Liver (tissue), 3 donors: ENCODE measurements around the gene ME1.

ENCODE experiments used
- FOXA1 ChIP-seq: IDR thresholded peaks from 2 replicates; pipeline ENCODE4 v1.6.1; 2016; ENCODE audit warnings: antibody characterized with exemption
- RAD21 ChIP-seq, 2 donors: IDR thresholded peaks; 2 replicates each; pipeline ENCODE4 v1.6.1; 2016; ENCODE audit warnings: antibody characterized with exemption in 2 of 2, mild to moderate bottlenecking in 2 of 2
- SP1 ChIP-seq: IDR thresholded peaks from 2 replicates; pipeline ENCODE4 v1.6.1; 2018; ENCODE audit warnings: antibody characterized with exemption, mild to moderate bottlenecking
- TAF1 ChIP-seq: conservative IDR thresholded peaks from 2 replicates; pipeline ENCODE4 v1.6.1; 2016; ENCODE audit warnings: antibody characterized with exemption, mild to moderate bottlenecking
- TF ChIP-seq, protein P1 (sequence below): fragments of 150-350 bp; IDR thresholded peaks from 2 replicates; pipeline ENCODE4 v1.5.1; 2017; ENCODE audit warnings: improper control_type of control experiment, low read depth, low read length; ENCODE audit not compliant: missing input control
- TF ChIP-seq, protein P2 (sequence below): IDR thresholded peaks from 2 replicates; pipeline ENCODE4 v1.6.1; 2016; ENCODE audit warnings: antibody characterized with exemption
- donor health status: healthy.
- donor health status: healthy.

DNA sequence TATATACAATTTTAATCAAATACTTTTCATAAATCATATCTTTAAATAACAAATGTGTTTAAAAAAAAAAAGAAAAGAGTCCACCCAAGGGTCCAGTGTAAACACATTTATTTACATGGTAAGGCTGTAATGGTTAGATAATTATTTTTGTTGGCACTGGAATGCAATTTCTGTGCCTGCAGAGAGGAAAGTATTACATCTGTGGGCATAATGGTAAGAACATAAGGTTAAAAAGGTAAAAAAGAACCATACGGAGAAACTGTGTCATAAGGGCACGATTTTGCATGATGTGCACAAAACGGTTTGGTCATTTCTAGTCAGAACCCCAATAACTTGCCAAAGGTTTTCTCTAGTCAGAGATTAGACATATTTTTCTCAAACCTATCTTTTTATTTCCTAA is 183.4 kb downstream of the ME1 start:
- TF ChIP-seq, protein P1, sequence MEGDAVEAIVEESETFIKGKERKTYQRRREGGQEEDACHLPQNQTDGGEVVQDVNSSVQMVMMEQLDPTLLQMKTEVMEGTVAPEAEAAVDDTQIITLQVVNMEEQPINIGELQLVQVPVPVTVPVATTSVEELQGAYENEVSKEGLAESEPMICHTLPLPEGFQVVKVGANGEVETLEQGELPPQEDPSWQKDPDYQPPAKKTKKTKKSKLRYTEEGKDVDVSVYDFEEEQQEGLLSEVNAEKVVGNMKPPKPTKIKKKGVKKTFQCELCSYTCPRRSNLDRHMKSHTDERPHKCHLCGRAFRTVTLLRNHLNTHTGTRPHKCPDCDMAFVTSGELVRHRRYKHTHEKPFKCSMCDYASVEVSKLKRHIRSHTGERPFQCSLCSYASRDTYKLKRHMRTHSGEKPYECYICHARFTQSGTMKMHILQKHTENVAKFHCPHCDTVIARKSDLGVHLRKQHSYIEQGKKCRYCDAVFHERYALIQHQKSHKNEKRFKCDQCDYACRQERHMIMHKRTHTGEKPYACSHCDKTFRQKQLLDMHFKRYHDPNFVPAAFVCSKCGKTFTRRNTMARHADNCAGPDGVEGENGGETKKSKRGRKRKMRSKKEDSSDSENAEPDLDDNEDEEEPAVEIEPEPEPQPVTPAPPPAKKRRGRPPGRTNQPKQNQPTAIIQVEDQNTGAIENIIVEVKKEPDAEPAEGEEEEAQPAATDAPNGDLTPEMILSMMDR: no peak
- TF ChIP-seq FOXA1: no peak
- TF ChIP-seq RAD21 (IDR thresholded peaks at IDR 0.05): no peak
- TF ChIP-seq SP1: no peak
- TF ChIP-seq, protein P2, sequence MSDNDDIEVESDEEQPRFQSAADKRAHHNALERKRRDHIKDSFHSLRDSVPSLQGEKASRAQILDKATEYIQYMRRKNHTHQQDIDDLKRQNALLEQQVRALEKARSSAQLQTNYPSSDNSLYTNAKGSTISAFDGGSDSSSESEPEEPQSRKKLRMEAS: no peak
- no peak for TF ChIP-seq TAF1
